ENCODE data around the gene NOSTRIN.
"Not testable (repeated sequence)": the region's sequence is repeated elsewhere in the genome, so short reads cannot be mapped to it uniquely, and the experiment has no call there.

- TF ChIP-seq YY1 (IDR thresholded peaks at IDR 0.05; ENCODE audit: insufficient read depth, insufficient read length); SUZ12 (IDR thresholded peaks at IDR 0.05; ENCODE audit: extremely low read depth, insufficient read depth, insufficient read length): not testable (repeated sequence)
Observed at GRCh38 chr2:168870824-168871223, 68.4 kb downstream of the NOSTRIN start.

Data from NT2/D1 (cell line).